ENCODE measurements around the gene METTL27. TPM values are rescaled to one million over a fixed set of nuclear protein-coding genes. Genes with fewer than 3 reads are reported as not detected.

Gene METTL27
- total RNA-seq, 3 donors from 2014 or later (not counting 1 experiment from before 2014, with no cell fraction given): 1.2 TPM; not detected in 2

DNA sequence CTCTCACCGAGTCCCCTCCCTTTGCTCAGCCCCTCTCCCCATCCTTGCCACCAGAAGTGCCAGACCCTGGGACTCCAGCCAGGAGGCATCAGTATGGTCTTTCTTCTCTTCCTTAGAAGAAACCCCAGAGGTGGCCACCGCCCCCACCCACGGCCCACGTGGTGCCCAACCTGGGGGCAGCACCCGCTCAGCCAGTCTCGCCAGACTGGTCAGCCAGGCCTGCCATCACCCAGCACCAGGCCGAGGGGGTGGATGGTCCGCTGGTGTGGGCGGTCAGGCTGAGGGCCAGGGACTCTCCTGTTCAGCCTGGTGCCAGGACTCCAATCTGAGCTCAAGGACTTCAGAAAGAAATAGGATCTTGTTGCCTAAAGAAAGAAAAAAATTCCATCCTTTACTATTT is 17.3 kb downstream of the METTL27 start:
- intact Hi-C loops (cut with micrococcal nuclease): no loop called here
- ATAC-seq: no peak

GRCh38 chr7:73823873-73824592 is 18.3 kb downstream of the METTL27 start:
- ATAC-seq (no peak), DNase-seq (no peak)
- 81% methylated on average over 11 of the region's 11 CpGs for WGBS (ENCODE audit: insufficient coverage)
- Mint-ChIP-seq H3K4me3 (no peak overlapping the region), H3K9me3 (no peaks in the 10 kb centered on the region), H3K4me1 (peaks cover 24 to 25% of the 10 kb centered on the region in 2 donors), H3K36me3 (no peaks in the 10 kb centered on the region), H3K27ac (no peak overlapping the region), H3K27me3 (ENCODE audit: low read depth in 2 of 2) (peaks cover 17 to 31% of the 10 kb centered on the region in 2 donors)
- no peaks in the 10 kb centered on the region for H3K36me3 ChIP-seq (ENCODE audit: control insufficient read depth, insufficient read depth, low read length)
- no peak for TF ChIP-seq CTCF (IDR thresholded peaks at IDR 0.05)
- intact Hi-C loops (cut with micrococcal nuclease): no loop called here
- H3K9me3 ChIP-seq (ENCODE audit: control insufficient read depth, insufficient read depth, low read length): no peaks in the 10 kb centered on the region
- no peak overlapping the region for H3K27ac ChIP-seq (ENCODE audit: low read length)
- no peaks in the 10 kb centered on the region for H3K27me3 ChIP-seq (ENCODE audit: control insufficient read depth, insufficient read depth, low read length)
- H3K4me3 ChIP-seq (ENCODE audit: low read length): no peak overlapping the region
- H3K4me1 ChIP-seq (ENCODE audit: control insufficient read depth, insufficient read depth, low read length): peaks cover 20% of the 10 kb centered on the region

More for the DNA sequence above, 17.3 kb downstream of the METTL27 start:
- no peak overlapping the region for H3K27ac ChIP-seq (ENCODE audit: low read length)
- DNase-seq: no peak
- H3K9me3 ChIP-seq (ENCODE audit: control insufficient read depth, insufficient read depth, low read length): no peaks in the 10 kb centered on the region
- H3K27me3 ChIP-seq (ENCODE audit: control insufficient read depth, insufficient read depth, low read length): peaks cover 3% of the 10 kb centered on the region
- 79% methylated on average over 9 of the region's 9 CpGs for WGBS (ENCODE audit: insufficient coverage)
- no peak overlapping the region for H3K4me3 Mint-ChIP-seq
- no peak overlapping the region for H3K27ac Mint-ChIP-seq
- peaks cover 18 to 36% of the 10 kb centered on the region in 2 donors for H3K27me3 Mint-ChIP-seq (ENCODE audit: low read depth in 2 of 2)
- H3K9me3 Mint-ChIP-seq: no peaks in the 10 kb centered on the region
- H3K4me1 ChIP-seq (ENCODE audit: control insufficient read depth, insufficient read depth, low read length): peaks cover 24% of the 10 kb centered on the region
- no peak for TF ChIP-seq CTCF (IDR thresholded peaks at IDR 0.05)
- peaks cover 25 to 26% of the 10 kb centered on the region in 2 donors for H3K4me1 Mint-ChIP-seq
- no peaks in the 10 kb centered on the region for H3K36me3 ChIP-seq (ENCODE audit: control insufficient read depth, insufficient read depth, low read length)
- no peaks in the 10 kb centered on the region for H3K36me3 Mint-ChIP-seq
- no peak overlapping the region for H3K4me3 ChIP-seq (ENCODE audit: low read length)

- Mint-ChIP-seq H3K4me3 (no peak overlapping the region), H3K9me3 (no peaks in the 10 kb centered on the region), H3K4me1 (peaks cover 16 to 18% of the 10 kb centered on the region in 2 donors), H3K36me3 (no peaks in the 10 kb centered on the region), H3K27ac (no peak overlapping the region), H3K27me3 (ENCODE audit: low read depth in 2 of 2) (peaks cover 11 to 27% of the 10 kb centered on the region in 2 donors)
- ATAC-seq (no peak), DNase-seq (no peak)
- H3K27me3 ChIP-seq (ENCODE audit: control insufficient read depth, insufficient read depth, low read length): no peaks in the 10 kb centered on the region
- no peak overlapping the region for H3K27ac ChIP-seq (ENCODE audit: low read length)
- H3K36me3 ChIP-seq (ENCODE audit: control insufficient read depth, insufficient read depth, low read length): no peaks in the 10 kb centered on the region
- peaks cover 13% of the 10 kb centered on the region for H3K4me1 ChIP-seq (ENCODE audit: control insufficient read depth, insufficient read depth, low read length)
- TF ChIP-seq CTCF (IDR thresholded peaks at IDR 0.05): no peak
- H3K4me3 ChIP-seq (ENCODE audit: low read length): no peak overlapping the region
- no peaks in the 10 kb centered on the region for H3K9me3 ChIP-seq (ENCODE audit: control insufficient read depth, insufficient read depth, low read length)
- intact Hi-C loops (cut with micrococcal nuclease): no loop called here
- 88% methylated on average over 5 of the region's 5 CpGs for WGBS (ENCODE audit: insufficient coverage)
Measured at GRCh38 chr7:73823257-73823656, 19.1 kb downstream of the METTL27 start.
